ENCODE data around the gene POLR3GL.

DNA sequence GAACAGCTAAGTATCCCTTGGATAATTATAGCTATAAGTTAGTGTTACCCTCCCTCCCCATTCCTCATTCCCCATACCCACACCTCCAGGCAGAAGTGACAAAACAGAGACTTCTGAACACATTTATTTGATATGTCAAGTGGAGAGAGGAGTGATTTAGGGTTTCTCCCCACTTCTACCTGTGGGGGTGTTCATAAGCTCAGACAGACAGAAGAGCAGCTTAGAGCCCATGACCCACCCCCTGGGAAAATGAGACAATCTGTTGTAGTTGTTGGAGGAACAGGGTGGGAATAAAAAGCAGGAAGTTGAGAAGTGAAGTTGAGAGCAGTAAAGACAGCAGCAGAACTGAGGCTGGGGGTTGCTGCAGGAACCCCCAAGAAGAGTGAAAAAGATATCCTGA is 5.2 kb upstream of the POLR3GL start:
- no peak for TF ChIP-seq CTCF (conservative IDR thresholded peaks at IDR 0.05; ENCODE audit: low read depth, low read length)
- no peak for TF ChIP-seq EZH2 (IDR thresholded peaks at IDR 0.05; ENCODE audit: borderline replicate concordance, low read depth, low read length, poor library complexity, severe bottlenecking)

All from A673 (cell line).